Endothelial cell of umbilical vein (primary cell): Measurements from ENCODE around the gene ZDHHC24. TPM values are rescaled to one million over a fixed set of nuclear protein-coding genes. Genes with fewer than 3 reads are reported as not detected.

ENCODE experiments used
- BruUV-seq: library from RNA; stranded (reverse); fragments of 400-500 nt; replicated peaks from 2 replicates; lab custom pipeline; 2021; lab: Mats Ljungman, UMichigan
- CTCF ChIA-PET: fragments of 300-600, 350-600 bp; sonication (Branson Sonifier 250); formaldehyde crosslinking; loops from one replicate; lab custom pipeline; 2021; ENCODE audit warnings: antibody characterized with exemption, inconsistent platforms; lab: Charles Lee
- POLR2A ChIA-PET: fragments of 300-600, 350-600 bp; sonication (Branson Sonifier 250); formaldehyde crosslinking; loops from one replicate; lab custom pipeline; 2021; ENCODE audit warnings: antibody characterized with exemption, inconsistent platforms; lab: Charles Lee
- DNase-seq: peaks from one replicate; pipeline ENCODE4 v3.0.0-alpha.2; 2011; ENCODE audit warnings: low read depth, low spot score
- FAIRE-seq: peaks from 2 replicates; lab custom pipeline; 2011; peaks lifted over from hg19 to GRCh38; lab: Jason Lieb, UNC
- H2AFZ ChIP-seq: 2 replicates; pipeline ENCODE4 v1.6.0; 2012; ENCODE audit warnings: low read depth, low read length, control low read depth, inconsistent platforms
- H3K27ac ChIP-seq: 2 replicates; pipeline ENCODE4 v1.5.1; 2011; ENCODE audit warnings: low read depth, mild to moderate bottlenecking, control low read depth, low read length, moderate library complexity; ENCODE audit not compliant: insufficient read depth
- H3K27me3 ChIP-seq, 2 experiments: 2 replicates each; pipeline versions ENCODE4 v1.6.0 to v1.6.1; 2011; ENCODE audit warnings: low read length in 2 of 2, mixed read lengths in 1 of 2; ENCODE audit not compliant: control insufficient read depth in 2 of 2, insufficient read depth in 2 of 2
- H3K36me3 ChIP-seq, 2 experiments: 2 replicates in 1 of 2; 3 replicates in 1 of 2; pipeline ENCODE4 v1.5.1; 2011; ENCODE audit warnings: low read length in 2 of 2, mild to moderate bottlenecking in 1 of 2, moderate library complexity in 1 of 2; ENCODE audit not compliant: control insufficient read depth in 2 of 2, insufficient read depth in 2 of 2; ENCODE audit errors: extremely low read depth in 1 of 2
- H3K4me1 ChIP-seq: 3 replicates; pipeline ENCODE4 v1.5.1; 2011; ENCODE audit warnings: mild to moderate bottlenecking, low read length; ENCODE audit not compliant: control insufficient read depth, insufficient read depth; ENCODE audit errors: extremely low read depth
- H3K4me2 ChIP-seq: 2 replicates; pipeline ENCODE4 v1.6.1; 2011; ENCODE audit warnings: low read length, control low read depth, mixed read lengths; ENCODE audit not compliant: insufficient read depth
- H3K4me3 ChIP-seq, 3 experiments: fragments of 200-600 bp in 1 of 3; sonication (generic), shearing (Covaris generic) in 1 of 3; replicated peaks in 1 of 3; 2 replicates each; pipeline ENCODE4 v1.5.1; 2011 to 2016; ENCODE audit warnings: control low read depth in 3 of 3, low read length in 3 of 3, mild to moderate bottlenecking in 2 of 3, inconsistent platforms in 1 of 3, low read depth in 1 of 3, moderate library complexity in 1 of 3; ENCODE audit not compliant: insufficient read depth in 1 of 3
- H3K79me2 ChIP-seq: 2 replicates; pipeline ENCODE4 v1.6.0; 2012; ENCODE audit warnings: low read length, inconsistent platforms; ENCODE audit not compliant: control insufficient read depth, insufficient read depth
- H3K9ac ChIP-seq: replicated peaks from 2 replicates; pipeline ENCODE3; 2011; ENCODE audit warnings: low read length, control low read depth; ENCODE audit not compliant: insufficient read depth; ENCODE audit errors: extremely low read depth
- H3K9me1 ChIP-seq: replicated peaks from 3 replicates; pipeline ENCODE4 v1.6.0; 2011; ENCODE audit warnings: mild to moderate bottlenecking, low read length; ENCODE audit not compliant: control insufficient read depth, insufficient read depth; ENCODE audit errors: extremely low read depth
- H3K9me3 ChIP-seq: replicated peaks from 2 replicates; pipeline ENCODE4 v1.5.1; 2012; ENCODE audit warnings: low read length, inconsistent platforms; ENCODE audit not compliant: control insufficient read depth, insufficient read depth
- H4K20me1 ChIP-seq: replicated peaks from 2 replicates; pipeline ENCODE3; 2011; ENCODE audit warnings: mild to moderate bottlenecking, low read length; ENCODE audit not compliant: control insufficient read depth, insufficient read depth; ENCODE audit errors: extremely low read depth
- CTCF ChIP-seq, 2 donors: IDR thresholded peaks; 1 replicate in 1 of 2; 2 replicates in 1 of 2; pipeline ENCODE4 v1.5.1; 2011; ENCODE audit warnings: low read length in 2 of 2, mild to moderate bottlenecking in 2 of 2, moderate library complexity in 2 of 2, control low read depth in 1 of 2, inconsistent platforms in 1 of 2, low read depth in 1 of 2; ENCODE audit not compliant: insufficient read depth in 1 of 2; ENCODE audit errors: extremely low read depth in 1 of 2
- EZH2 ChIP-seq: IDR thresholded peaks from 2 replicates; pipeline ENCODE4 v1.6.1; 2012; ENCODE audit warnings: borderline replicate concordance, low read depth, mild to moderate bottlenecking, moderate library complexity, low read length, inconsistent platforms; ENCODE audit not compliant: severe bottlenecking
- FOS ChIP-seq: IDR thresholded peaks from 2 replicates; pipeline ENCODE4 v1.6.1; 2011; ENCODE audit warnings: mild to moderate bottlenecking, low read length, moderate library complexity, borderline replicate concordance; ENCODE audit not compliant: insufficient read depth
- GATA2 ChIP-seq: IDR thresholded peaks from 2 replicates; pipeline ENCODE4 v1.7.0; 2011; ENCODE audit warnings: low read depth, mild to moderate bottlenecking, moderate library complexity, mixed read lengths, low read length; ENCODE audit not compliant: insufficient read length, insufficient read depth
- MAX ChIP-seq: IDR thresholded peaks from 2 replicates; pipeline ENCODE4 v1.6.1; 2011; ENCODE audit not compliant: insufficient read depth, insufficient read length
- MYC ChIP-seq: IDR thresholded peaks from one replicate; pipeline ENCODE4 v1.6.1; 2011; ENCODE audit warnings: mild to moderate bottlenecking, low read depth, low read length
- POLR2A ChIP-seq: IDR thresholded peaks from 2 replicates; pipeline ENCODE4 v1.6.1; 2012; ENCODE audit warnings: low read depth, mild to moderate bottlenecking, control low read depth, low read length
- POLR2AphosphoS5 ChIP-seq: IDR thresholded peaks from 2 replicates; pipeline ENCODE4 v1.6.1; 2012; ENCODE audit warnings: low read depth, mild to moderate bottlenecking, control low read depth, low read length, moderate library complexity; ENCODE audit not compliant: insufficient read depth
- dilution Hi-C: fragments of 300-500 bp; cut with MboI; formaldehyde crosslinking; loops from one replicate; pipeline ENCODE4 v1.15.0; 2019; ENCODE audit warnings: low sequenced_read_pairs; ENCODE audit not compliant: extremely low pct_ligation_motif_present
- intact Hi-C: fragments of 100-400 bp; cut with micrococcal nuclease; formaldehyde crosslinking; loops from one replicate; pipeline ENCODE4 v1.10.0; 2022
- polyA plus RNA-seq, 4 experiments: library from polyadenylated mRNA; depleted of rRNA in 3 of 4; stranded (reverse) in 3 of 4; unstranded in 1 of 4; fragments of >200 nt; gene quantifications; 2 replicates each; pipeline versions ENCODE4 v1.2.1 to v1.2.3, GENCODE V29; 2011 to 2012; ENCODE audit warnings: missing spikeins in 1 of 4
- total RNA-seq: library from RNA; stranded (reverse); gene quantifications from 2 replicates; pipeline ENCODE4 v1.2.3, GENCODE V29; 2021

The ZDHHC24 gene
- total and polyA plus RNA-seq, 2 donors (not counting 3 experiments of a cell fraction or from before 2014, with no cell fraction given), result 20.1 to 21.1 TPM

DNA sequence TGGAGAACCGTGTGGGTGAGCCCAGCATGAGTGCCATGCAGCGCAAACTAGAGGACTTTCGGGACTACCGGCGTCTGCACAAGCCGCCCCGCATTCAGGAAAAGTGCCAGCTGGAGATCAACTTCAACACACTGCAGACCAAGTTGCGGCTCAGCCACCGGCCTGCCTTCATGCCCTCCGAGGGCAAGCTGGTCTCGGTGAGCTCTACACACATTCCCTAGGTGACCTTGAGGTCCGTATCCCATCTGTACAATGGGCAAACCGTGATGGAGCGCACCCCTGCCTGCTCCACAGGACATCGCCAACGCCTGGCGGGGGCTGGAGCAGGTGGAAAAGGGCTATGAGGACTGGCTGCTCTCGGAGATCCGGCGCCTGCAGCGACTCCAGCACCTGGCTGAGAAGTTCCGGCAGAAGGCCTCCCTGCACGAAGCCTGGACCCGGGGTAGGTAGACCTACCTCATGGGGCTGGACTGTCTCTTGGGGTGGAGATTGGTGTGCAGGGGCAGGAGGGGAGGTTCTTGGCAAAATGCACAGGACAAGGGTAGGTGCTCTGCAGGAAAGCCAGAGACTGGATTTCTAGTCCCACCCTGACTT is 12.0 kb upstream of the ZDHHC24 start:
- FAIRE-seq (no peak), DNase-seq (no peak)
- Histone ChIP-seq H4K20me1 (no peaks in the 10 kb centered on the region), H2AFZ (no peak overlapping the region), H3K9ac (no peak overlapping the region), H3K9me1 (no peaks in the 10 kb centered on the region), H3K4me3 (no peak overlapping the region), H3K36me3 (no peaks in the 10 kb centered on the region), H3K4me1 (no peaks in the 10 kb centered on the region), H3K27me3 (peaks cover 5 to 6% of the 10 kb centered on the region in 2 experiments), H3K4me2 (no peak overlapping the region), H3K79me2 (no peaks in the 10 kb centered on the region), H3K9me3 (no peaks in the 10 kb centered on the region), H3K27ac (no peak overlapping the region)
- BruUV-seq, result no TSS peak
- intact Hi-C loops, result no loop called here
- ChIA-PET POLR2A (no interaction called here), CTCF (no interaction called here)
- no peak for TF ChIP-seq FOS
- no peak for TF ChIP-seq CTCF (IDR thresholded peaks at IDR 0.05; ENCODE audit: extremely low read depth in 1 of 2, insufficient read depth in 1 of 2, low read depth in 1 of 2, low read length in 2 of 2)
- no peak for TF ChIP-seq MYC
- no peak for TF ChIP-seq POLR2AphosphoS5
- TF ChIP-seq POLR2A, result no peak
- no peak for TF ChIP-seq GATA2
- TF ChIP-seq EZH2, result no peak
- TF ChIP-seq MAX, result no peak
- dilution Hi-C loops, result no loop called here
